ENCODE measurements around the gene LYPD6B. TPM values are rescaled to one million over a fixed set of nuclear protein-coding genes. Genes with fewer than 3 reads are reported as not detected.

Gene LYPD6B
- total RNA-seq, 1 donor from 2014 or later = 0.58 TPM

- no peak overlapping the region for H3K4me3 Mint-ChIP-seq
- ATAC-seq (ENCODE audit: low read depth) (no peak), DNase-seq (no peak)
- no peak overlapping the region for H3K27ac Mint-ChIP-seq
- CTCF ChIA-PET = no interaction called here
- TF ChIP-seq, protein P1, sequence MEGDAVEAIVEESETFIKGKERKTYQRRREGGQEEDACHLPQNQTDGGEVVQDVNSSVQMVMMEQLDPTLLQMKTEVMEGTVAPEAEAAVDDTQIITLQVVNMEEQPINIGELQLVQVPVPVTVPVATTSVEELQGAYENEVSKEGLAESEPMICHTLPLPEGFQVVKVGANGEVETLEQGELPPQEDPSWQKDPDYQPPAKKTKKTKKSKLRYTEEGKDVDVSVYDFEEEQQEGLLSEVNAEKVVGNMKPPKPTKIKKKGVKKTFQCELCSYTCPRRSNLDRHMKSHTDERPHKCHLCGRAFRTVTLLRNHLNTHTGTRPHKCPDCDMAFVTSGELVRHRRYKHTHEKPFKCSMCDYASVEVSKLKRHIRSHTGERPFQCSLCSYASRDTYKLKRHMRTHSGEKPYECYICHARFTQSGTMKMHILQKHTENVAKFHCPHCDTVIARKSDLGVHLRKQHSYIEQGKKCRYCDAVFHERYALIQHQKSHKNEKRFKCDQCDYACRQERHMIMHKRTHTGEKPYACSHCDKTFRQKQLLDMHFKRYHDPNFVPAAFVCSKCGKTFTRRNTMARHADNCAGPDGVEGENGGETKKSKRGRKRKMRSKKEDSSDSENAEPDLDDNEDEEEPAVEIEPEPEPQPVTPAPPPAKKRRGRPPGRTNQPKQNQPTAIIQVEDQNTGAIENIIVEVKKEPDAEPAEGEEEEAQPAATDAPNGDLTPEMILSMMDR (IDR thresholded peaks at IDR 0.05) = no peak
- POLR2A ChIA-PET = no interaction called here
- intact Hi-C loops (cut with micrococcal nuclease) = no loop called here
- H3K27me3 Mint-ChIP-seq = peaks cover 32% of the 10 kb centered on the region
- peaks cover 11% of the 10 kb centered on the region for H3K9me3 Mint-ChIP-seq
- H3K36me3 Mint-ChIP-seq (ENCODE audit: low read depth) = no peaks in the 10 kb centered on the region
- no peaks in the 10 kb centered on the region for H3K4me1 Mint-ChIP-seq
Measured at GRCh38 chr2:149258531-149258930, 220.0 kb downstream of the LYPD6B start.

DNA sequence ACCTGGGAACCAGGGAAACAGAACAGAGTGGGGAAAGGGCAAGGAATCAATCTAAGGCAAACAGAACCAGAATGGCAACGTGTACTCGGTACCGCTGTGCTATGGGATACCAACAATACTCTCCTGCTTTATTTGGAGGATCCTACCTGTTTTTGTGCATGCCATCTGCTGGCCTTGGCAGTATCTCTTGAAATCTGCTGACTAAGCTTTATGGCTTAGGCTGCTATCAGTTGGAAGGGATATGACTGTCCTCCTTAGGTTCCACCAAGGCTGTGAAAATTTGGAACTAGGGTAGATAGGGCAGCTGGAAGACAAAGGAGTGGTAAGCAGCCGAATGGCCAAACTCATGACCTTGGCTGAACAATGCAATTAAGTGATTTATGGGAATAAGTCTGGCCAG is 220.6 kb downstream of the LYPD6B start:
- ATAC-seq (ENCODE audit: low read depth) = no peak
- TF ChIP-seq, protein P1 (IDR thresholded peaks at IDR 0.05) = no peak
- no peak for DNase-seq
- intact Hi-C loops (cut with micrococcal nuclease) = no loop called here
- Mint-ChIP-seq H3K4me1 (no peaks in the 10 kb centered on the region), H3K4me3 (no peak overlapping the region), H3K9me3 (peaks cover 10% of the 10 kb centered on the region), H3K27me3 (peaks cover 32% of the 10 kb centered on the region), H3K36me3 (ENCODE audit: low read depth) (no peaks in the 10 kb centered on the region), H3K27ac (no peak overlapping the region)
- ChIA-PET POLR2A (no interaction called here), CTCF (no interaction called here)

DNA sequence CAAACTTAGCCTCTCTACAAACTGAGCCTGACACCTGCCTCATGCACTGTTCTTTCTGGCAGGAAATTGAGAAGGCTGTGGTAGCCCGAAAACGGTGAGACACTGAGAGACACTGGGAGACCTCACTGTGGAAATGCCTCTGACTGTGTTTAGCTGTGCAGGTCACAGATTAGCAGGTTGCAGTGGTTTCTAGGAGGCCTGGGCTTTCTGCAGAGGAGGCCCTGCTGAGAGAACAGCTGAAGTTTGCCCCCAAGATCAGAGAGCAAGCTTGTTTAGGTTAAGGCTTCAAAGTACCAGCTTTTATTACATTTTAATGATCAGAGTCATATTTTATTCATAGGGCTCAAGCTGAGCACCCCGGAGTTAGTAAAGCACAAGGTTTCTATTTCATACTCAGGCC is 223.2 kb downstream of the LYPD6B start:
- Mint-ChIP-seq H3K4me1 (no peaks in the 10 kb centered on the region), H3K9me3 (no peaks in the 10 kb centered on the region), H3K4me3 (no peak overlapping the region), H3K36me3 (ENCODE audit: low read depth) (no peaks in the 10 kb centered on the region), H3K27me3 (peaks cover 31% of the 10 kb centered on the region), H3K27ac (no peak overlapping the region)
- DNase-seq (no peak), ATAC-seq (ENCODE audit: low read depth) (no peak)
- POLR2A ChIA-PET = no interaction called here
- TF ChIP-seq, protein P1 (IDR thresholded peaks at IDR 0.05) = no peak
- intact Hi-C loops (cut with micrococcal nuclease) = no loop called here
- CTCF ChIA-PET = no interaction called here

Other genes with a start within 250 kb of the LYPD6B start
- 1.4 and 2.6 TPM in 2 replicates for gene KIF5C, start 163.5 kb upstream of the LYPD6B start, total RNA-seq